CD8-positive, alpha-beta memory T cell (primary cell): ENCODE results near the gene ERGIC1. TPM values are rescaled to one million over a fixed set of nuclear protein-coding genes. Genes with fewer than 3 reads are reported as not detected.

Source experiments
- CTCF ChIA-PET: fragments of 350-600 bp; sonication (Branson Sonifier 250); formaldehyde crosslinking; loops from one replicate; lab custom pipeline; 2021; ENCODE audit warnings: antibody characterized with exemption; lab: Charles Lee
- POLR2A ChIA-PET: fragments of 350-600 bp; sonication (Branson Sonifier 250); formaldehyde crosslinking; loops from one replicate; lab custom pipeline; 2021; ENCODE audit warnings: antibody characterized with exemption; lab: Charles Lee
- DNase-seq, 5 donors: peaks; one replicate each; pipeline versions ENCODE4 v3.0.0 to v3.0.0-alpha.2; 2020 to 2022; ENCODE audit warnings: mixed read lengths in 1 of 5
- H3K27ac ChIP-seq: one replicate; pipeline ENCODE4 v1.7.0; 2013; ENCODE audit warnings: low read depth, mild to moderate bottlenecking, low read length, moderate library complexity
- H3K27me3 ChIP-seq: 2 replicates; pipeline ENCODE4 v1.7.0; 2013; ENCODE audit warnings: low read length, mild to moderate bottlenecking; ENCODE audit not compliant: insufficient read depth, poor library complexity, severe bottlenecking
- H3K36me3 ChIP-seq: 2 replicates; pipeline ENCODE4 v1.7.0; 2013; ENCODE audit warnings: mild to moderate bottlenecking, low read length, moderate library complexity; ENCODE audit not compliant: insufficient read depth
- H3K4me1 ChIP-seq: 2 replicates; pipeline ENCODE4 v1.7.0; 2013; ENCODE audit warnings: mild to moderate bottlenecking, low read length, moderate library complexity; ENCODE audit not compliant: insufficient read depth
- H3K4me3 ChIP-seq: 2 replicates; pipeline ENCODE4 v1.7.0; 2013; ENCODE audit warnings: mild to moderate bottlenecking, low read length
- H3K9me3 ChIP-seq: 2 replicates; pipeline ENCODE4 v1.7.0; 2013; ENCODE audit warnings: mild to moderate bottlenecking, low read length
- H3K27ac Mint-ChIP-seq, 8 donors: one replicate each; pipeline ENCODE4 v1.8.0; 2020 to 2021; ENCODE audit warnings: mixed read lengths in 8 of 8, mild to moderate bottlenecking in 6 of 8, inconsistent platforms in 3 of 8, moderate library complexity in 3 of 8
- H3K27me3 Mint-ChIP-seq, 2 donors: one replicate each; pipeline ENCODE4 v1.8.0; 2020 to 2021; ENCODE audit warnings: mixed read lengths in 2 of 2, mild to moderate bottlenecking in 1 of 2, moderate library complexity in 1 of 2
- H3K36me3 Mint-ChIP-seq, 3 donors: one replicate each; pipeline ENCODE4 v1.8.0; 2020 to 2021; ENCODE audit warnings: mixed read lengths in 3 of 3, inconsistent platforms in 1 of 3, mild to moderate bottlenecking in 1 of 3
- H3K4me1 Mint-ChIP-seq, 3 donors: one replicate each; pipeline ENCODE4 v1.8.0; 2020 to 2021; ENCODE audit warnings: mixed read lengths in 3 of 3, inconsistent platforms in 1 of 3, mild to moderate bottlenecking in 1 of 3
- H3K4me3 Mint-ChIP-seq, 7 donors: one replicate each; pipeline ENCODE4 v1.8.0; 2020 to 2021; ENCODE audit warnings: mixed read lengths in 7 of 7, mild to moderate bottlenecking in 6 of 7, moderate library complexity in 4 of 7, inconsistent platforms in 2 of 7
- H3K9me3 Mint-ChIP-seq, 5 donors: one replicate each; pipeline ENCODE4 v1.8.0; 2020 to 2022; ENCODE audit warnings: mixed read lengths in 5 of 5, mild to moderate bottlenecking in 3 of 5, moderate library complexity in 2 of 5, inconsistent platforms in 1 of 5
- polyA plus RNA-seq: library from polyadenylated mRNA; unstranded; fragments of 300-500 nt; fragmentation: Illumina TruSeq; gene quantifications from one replicate; pipeline ENCODE4 v1.2.3, GENCODE V29; 2021
- total RNA-seq, 2 experiments: library from RNA; stranded (reverse); gene quantifications; one replicate each; pipeline ENCODE4 v1.2.3, GENCODE V29; 2021

Gene ERGIC1
- total and polyA plus RNA-seq, 3 experiments from 2014 or later, result 25.9 to 39.9 (median 39.7) TPM

DNA sequence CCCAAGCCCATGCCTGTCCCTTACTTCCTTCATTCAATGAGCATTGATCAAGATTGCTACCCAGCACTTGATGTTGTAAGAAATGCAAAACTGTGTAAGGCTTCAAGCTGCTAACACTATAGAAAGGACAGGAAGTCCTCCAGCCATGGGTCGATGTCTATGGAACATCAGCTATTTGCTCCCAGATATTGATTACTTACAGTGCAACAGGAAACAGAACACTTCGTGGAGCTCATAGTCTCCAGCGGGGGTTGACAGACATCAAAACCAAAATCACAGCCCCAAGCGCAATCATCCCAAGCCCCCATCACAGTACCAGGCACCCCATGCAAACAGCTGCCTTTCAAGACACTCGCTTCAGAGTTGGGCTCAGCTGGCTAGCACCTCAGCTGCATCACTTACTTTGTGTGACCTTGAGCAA, 36.3 kb upstream of the ERGIC1 start:
- no peaks in the 10 kb centered on the region for H3K36me3 Mint-ChIP-seq
- peak overlapping the region in 2 of 8 donors; percentile 41 to 70 for H3K27ac Mint-ChIP-seq
- ChIA-PET POLR2A (interaction anchor here (1.0 kb wide), 1 partner anchor 9 kb away, joined by 14 read pairs; no protein-coding TSS in a partner anchor), CTCF (interaction anchor here (1.2 to 1.9 kb wide), 4 partner anchors 16 to 85 kb away, joined by 3 to 5 read pairs (median 4); no protein-coding TSS in a partner anchor)
- Histone ChIP-seq H3K27me3 (no peaks in the 10 kb centered on the region), H3K9me3 (no peaks in the 10 kb centered on the region), H3K4me3 (no peak overlapping the region), H3K27ac (no peak overlapping the region), H3K4me1 (no peaks in the 10 kb centered on the region), H3K36me3 (no peaks in the 10 kb centered on the region)
- no peaks in the 10 kb centered on the region for H3K27me3 Mint-ChIP-seq
- no peaks in the 10 kb centered on the region for H3K9me3 Mint-ChIP-seq
- H3K4me1 Mint-ChIP-seq, result peaks cover 3 to 11% (median 11%) of the 10 kb centered on the region in 3 donors
- DNase-seq, result no peak
- peak overlapping the region in 2 of 7 donors; percentile 27 to 41 for H3K4me3 Mint-ChIP-seq

DNA sequence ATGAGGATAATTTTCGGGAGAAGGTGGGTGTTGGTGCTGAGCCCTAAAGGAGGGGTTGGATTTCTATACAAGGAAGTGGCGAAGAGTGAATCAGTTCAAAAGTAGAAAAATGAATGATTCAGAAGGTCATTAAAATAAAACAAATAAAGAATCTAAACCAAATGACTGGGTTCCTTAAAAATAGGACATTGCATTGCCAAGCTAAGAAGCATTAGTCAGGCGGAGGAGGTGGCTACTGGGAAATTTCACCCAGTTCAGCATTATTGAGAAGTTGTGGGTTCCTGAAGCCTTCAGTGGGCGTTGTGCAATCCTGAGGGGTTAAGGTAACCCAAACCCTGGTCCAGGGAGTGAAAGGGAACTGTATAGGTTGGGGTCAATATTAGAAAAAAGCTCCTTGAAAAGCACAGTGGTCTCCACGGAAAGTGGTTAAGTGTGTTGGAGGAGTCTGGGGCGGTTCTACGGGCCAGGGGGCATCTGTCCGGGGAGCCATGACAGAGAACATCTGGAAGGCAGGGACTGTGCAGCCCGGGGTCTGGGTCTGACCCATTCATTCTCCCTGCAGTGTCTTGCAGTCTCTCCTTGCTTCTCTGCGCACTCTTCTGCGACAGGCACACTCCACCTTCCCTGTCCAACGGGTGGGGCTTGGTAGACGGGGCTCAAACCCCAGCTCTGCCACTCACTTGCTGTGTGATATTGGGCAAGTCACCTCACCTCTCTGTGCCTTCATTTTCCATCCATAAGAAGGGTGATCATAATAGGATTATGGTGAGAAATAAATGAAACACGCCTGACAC, 35.4 kb upstream of the ERGIC1 start:
- H3K4me3 Mint-ChIP-seq, result no peak overlapping the region
- no peaks in the 10 kb centered on the region for H3K27me3 Mint-ChIP-seq
- H3K9me3 Mint-ChIP-seq, result no peaks in the 10 kb centered on the region
- no peak overlapping the region for H3K27ac ChIP-seq
- peaks cover 3 to 11% (median 11%) of the 10 kb centered on the region in 3 donors for H3K4me1 Mint-ChIP-seq
- CTCF ChIA-PET, result interaction anchor here (1.4 to 1.9 kb wide), 2 partner anchors 17 to 85 kb away, joined by 3 to 4 read pairs; no protein-coding TSS in a partner anchor
- no peak overlapping the region for H3K4me3 ChIP-seq
- POLR2A ChIA-PET, result interaction anchor here (1.0 kb wide), 1 partner anchor 8 kb away, joined by 14 read pairs; no protein-coding TSS in a partner anchor
- H3K27ac Mint-ChIP-seq, result peak overlapping the region in 6 of 8 donors; percentile 24 to 71 (median 58)
- no peaks in the 10 kb centered on the region for H3K27me3 ChIP-seq
- H3K36me3 ChIP-seq, result no peaks in the 10 kb centered on the region
- no peaks in the 10 kb centered on the region for H3K36me3 Mint-ChIP-seq
- H3K4me1 ChIP-seq, result no peaks in the 10 kb centered on the region
- H3K9me3 ChIP-seq, result no peaks in the 10 kb centered on the region
- DNase-seq, result no peak

- no peaks in the 10 kb centered on the region for H3K27me3 ChIP-seq
- peak overlapping the region in 4 of 8 donors; percentile 7 to 55 (median 26) for H3K27ac Mint-ChIP-seq
- no peaks in the 10 kb centered on the region for H3K36me3 Mint-ChIP-seq
- POLR2A ChIA-PET, result no interaction called here
- H3K9me3 Mint-ChIP-seq, result no peaks in the 10 kb centered on the region
- H3K4me3 ChIP-seq, result no peak overlapping the region
- no peaks in the 10 kb centered on the region for H3K9me3 ChIP-seq
- H3K27me3 Mint-ChIP-seq, result no peaks in the 10 kb centered on the region
- CTCF ChIA-PET, result interaction anchor here (1.4 to 1.7 kb wide), 2 partner anchors 22 to 27 kb away, joined by 4 to 6 read pairs; no protein-coding TSS in a partner anchor
- no peaks in the 10 kb centered on the region for H3K4me1 ChIP-seq
- no peak overlapping the region for H3K27ac ChIP-seq
- H3K36me3 ChIP-seq, result no peaks in the 10 kb centered on the region
- DNase-seq, result no peak
- H3K4me1 Mint-ChIP-seq, result peaks cover 3 to 11% (median 11%) of the 10 kb centered on the region in 3 donors
- H3K4me3 Mint-ChIP-seq, result no peak overlapping the region
Measured at GRCh38 chr5:172799416-172799815, 34.6 kb upstream of the ERGIC1 start.

GRCh38 chr5:172800088-172800551, 33.9 kb upstream of the ERGIC1 start:
- Histone ChIP-seq H3K27me3 (no peaks in the 10 kb centered on the region), H3K9me3 (no peaks in the 10 kb centered on the region), H3K4me1 (no peaks in the 10 kb centered on the region), H3K4me3 (no peak overlapping the region), H3K36me3 (no peaks in the 10 kb centered on the region), H3K27ac (no peak overlapping the region)
- no peak overlapping the region for H3K4me3 Mint-ChIP-seq
- H3K27ac Mint-ChIP-seq, result peak overlapping the region in 1 of 8 donors; percentile 77
- ChIA-PET CTCF (interaction anchor here (1.0 to 1.7 kb wide), 4 partner anchors 17 to 28 kb away, joined by 3 to 6 read pairs (median 4); no protein-coding TSS in a partner anchor), POLR2A (no interaction called here)
- H3K27me3 Mint-ChIP-seq, result no peaks in the 10 kb centered on the region
- H3K36me3 Mint-ChIP-seq, result no peaks in the 10 kb centered on the region
- no peak for DNase-seq
- H3K9me3 Mint-ChIP-seq, result no peaks in the 10 kb centered on the region
- peaks cover 3 to 11% (median 11%) of the 10 kb centered on the region in 3 donors for H3K4me1 Mint-ChIP-seq

DNA sequence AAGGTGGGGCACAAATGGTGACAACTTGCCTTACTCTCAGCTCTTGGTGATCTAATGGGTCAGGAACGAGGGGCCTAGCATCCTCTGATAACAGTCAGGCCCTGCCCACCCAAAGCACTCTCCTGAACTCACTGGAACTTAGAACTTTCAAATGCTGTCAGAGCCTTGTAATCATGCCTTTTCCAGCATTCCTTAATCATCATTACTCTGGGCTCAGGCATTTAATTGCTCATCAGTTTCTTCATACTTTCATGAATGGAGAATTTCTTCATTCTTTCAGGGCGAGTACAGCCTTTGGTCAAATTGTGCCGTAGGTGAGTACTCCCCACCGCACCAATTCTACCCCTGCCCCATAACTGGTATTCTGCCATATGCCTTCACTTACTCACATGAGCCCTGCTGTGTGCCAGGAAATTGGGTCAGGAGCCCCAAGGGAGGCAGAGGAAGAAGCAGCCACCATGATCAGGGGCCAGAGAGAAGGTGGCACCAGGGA, 32.8 kb upstream of the ERGIC1 start:
- H3K9me3 ChIP-seq, result no peaks in the 10 kb centered on the region
- Mint-ChIP-seq H3K9me3 (no peaks in the 10 kb centered on the region), H3K27me3 (no peaks in the 10 kb centered on the region), H3K4me1 (peaks cover 4 to 13% (median 13%) of the 10 kb centered on the region in 3 donors), H3K4me3 (no peak overlapping the region), H3K36me3 (no peaks in the 10 kb centered on the region), H3K27ac (peak overlapping the region in 1 of 8 donors; percentile 7)
- no peak overlapping the region for H3K27ac ChIP-seq
- H3K36me3 ChIP-seq, result no peaks in the 10 kb centered on the region
- H3K27me3 ChIP-seq, result no peaks in the 10 kb centered on the region
- no peaks in the 10 kb centered on the region for H3K4me1 ChIP-seq
- CTCF ChIA-PET, result interaction anchor here (1.0 to 1.7 kb wide), 3 partner anchors 18 to 29 kb away, joined by 3 to 4 read pairs (median 3); no protein-coding TSS in a partner anchor
- POLR2A ChIA-PET, result interaction anchor here (0.7 kb wide), 1 partner anchor 104 kb away, joined by 3 read pairs; no protein-coding TSS in a partner anchor
- no peak overlapping the region for H3K4me3 ChIP-seq
- DNase-seq, result no peak

GRCh38 chr5:172802112-172802511, 31.9 kb upstream of the ERGIC1 start:
- POLR2A ChIA-PET, result no interaction called here
- peaks cover 4% of the 10 kb centered on the region for H3K4me1 ChIP-seq
- DNase-seq, result no peak
- H3K36me3 ChIP-seq, result no peaks in the 10 kb centered on the region
- CTCF ChIA-PET, result interaction anchor here (2.1 kb wide), 1 partner anchor 30 kb away, joined by 5 read pairs; no protein-coding TSS in a partner anchor
- peak overlapping the region; percentile 45 for H3K27ac ChIP-seq
- no peak overlapping the region for H3K4me3 ChIP-seq
- no peaks in the 10 kb centered on the region for H3K27me3 ChIP-seq
- H3K36me3 Mint-ChIP-seq, result no peaks in the 10 kb centered on the region
- no peaks in the 10 kb centered on the region for H3K27me3 Mint-ChIP-seq
- peaks cover 9 to 19% (median 18%) of the 10 kb centered on the region in 3 donors for H3K4me1 Mint-ChIP-seq
- H3K4me3 Mint-ChIP-seq, result peak overlapping the region in 1 of 7 donors; percentile 5
- peak overlapping the region in 1 of 8 donors; percentile 52 for H3K27ac Mint-ChIP-seq
- H3K9me3 ChIP-seq, result no peaks in the 10 kb centered on the region
- no peaks in the 10 kb centered on the region for H3K9me3 Mint-ChIP-seq

DNA sequence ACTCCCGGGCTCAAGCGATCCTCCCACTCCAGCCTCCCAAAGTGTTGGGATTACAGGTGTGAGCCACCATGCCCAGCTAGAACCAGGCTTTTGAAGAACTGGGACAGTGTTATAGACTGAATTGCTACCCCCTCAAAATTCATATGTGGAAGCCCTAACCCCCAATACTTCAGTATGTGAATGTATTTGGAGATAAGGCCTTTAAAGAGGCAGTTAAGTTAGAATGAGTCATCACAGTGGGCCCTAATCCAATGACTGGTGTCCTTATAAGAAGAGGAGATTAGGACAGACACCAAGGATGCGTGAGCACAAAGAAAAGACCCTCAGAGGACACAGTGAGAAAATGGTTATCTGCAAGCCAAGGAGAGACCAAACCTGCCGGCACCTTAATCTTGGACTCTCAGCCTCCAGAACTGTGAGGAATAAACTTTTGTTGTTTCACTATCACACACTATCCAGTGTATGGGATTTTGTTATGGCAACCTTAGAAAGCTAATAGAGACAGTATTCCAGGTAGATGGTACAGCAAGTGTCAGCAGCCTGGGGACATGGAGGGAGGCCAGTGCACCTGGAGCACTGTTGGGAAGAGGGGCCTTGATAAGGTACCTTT, 31.4 kb upstream of the ERGIC1 start:
- H3K4me1 Mint-ChIP-seq, result peaks cover 15 to 21% (median 21%) of the 10 kb centered on the region in 3 donors
- no peaks in the 10 kb centered on the region for H3K36me3 Mint-ChIP-seq
- H3K9me3 Mint-ChIP-seq, result no peaks in the 10 kb centered on the region

More for the DNA sequence above, 31.4 kb upstream of the ERGIC1 start:
- Histone ChIP-seq H3K4me3 (no peak overlapping the region), H3K4me1 (peaks cover 9% of the 10 kb centered on the region), H3K9me3 (no peaks in the 10 kb centered on the region), H3K27ac (peak overlapping the region; percentile 45), H3K36me3 (no peaks in the 10 kb centered on the region), H3K27me3 (no peaks in the 10 kb centered on the region)
- Mint-ChIP-seq H3K4me3 (peak overlapping the region in 1 of 7 donors; percentile 5), H3K27me3 (no peaks in the 10 kb centered on the region), H3K27ac (peak overlapping the region in 3 of 8 donors; percentile 48 to 53 (median 52))
- ChIA-PET POLR2A (no interaction called here), CTCF (interaction anchor here (2.1 kb wide), 1 partner anchor 30 kb away, joined by 5 read pairs; no protein-coding TSS in a partner anchor)
- no peak for DNase-seq
